GM12801 (cell line): ENCODE results near the gene RELA.

Experiments
- CTCF ChIP-seq: IDR thresholded peaks from one replicate; pipeline ENCODE4 v1.5.1; 2011; ENCODE audit warnings: control low read depth; ENCODE audit not compliant: insufficient read length; ENCODE audit errors: extremely low read depth

The RELA gene

GRCh38 chr11:65612691-65613090 is 50.0 kb downstream of the RELA start:
- TF ChIP-seq CTCF = no peak

DNA sequence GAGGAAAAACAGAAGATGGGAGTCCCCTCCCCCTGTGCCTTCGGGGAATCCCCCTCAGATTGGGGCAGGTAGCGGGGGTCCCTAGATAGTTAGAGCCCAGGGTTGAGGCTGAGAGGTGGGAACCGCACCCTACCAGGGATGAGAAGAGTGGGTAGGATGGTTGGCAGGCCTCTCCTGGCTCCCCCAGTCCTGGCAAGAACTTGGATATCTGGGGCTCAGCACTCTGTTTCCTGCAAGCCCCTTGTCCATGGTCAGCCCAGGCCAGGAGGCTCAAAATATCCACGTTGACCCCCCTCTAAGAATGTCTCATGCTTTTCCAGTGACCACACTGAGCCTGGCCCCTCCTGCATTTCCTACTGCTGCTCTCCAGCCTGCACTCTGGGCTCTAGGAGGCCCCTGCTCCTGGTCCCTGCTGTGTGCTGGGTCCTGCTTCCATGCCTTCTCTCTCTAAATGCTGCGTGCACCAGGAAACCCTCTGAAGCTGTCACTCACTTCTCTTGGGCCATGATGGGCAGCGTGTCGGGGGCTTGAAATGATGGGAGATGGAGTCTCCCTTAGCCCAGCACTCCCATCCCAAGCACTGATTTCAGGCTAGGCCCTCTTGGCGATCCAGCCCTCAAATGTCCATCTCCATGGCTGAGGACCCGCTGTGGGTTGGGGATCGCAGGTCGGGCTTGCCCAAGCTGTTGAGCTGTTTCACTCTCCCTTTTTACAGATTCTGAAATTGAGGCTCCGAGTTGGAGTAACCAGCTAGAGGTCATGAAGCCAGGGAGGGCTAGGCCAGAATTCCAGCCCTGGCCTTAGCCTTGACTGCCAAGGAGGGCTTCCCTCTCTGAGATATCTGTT is 50.7 kb downstream of the RELA start:
- TF ChIP-seq CTCF = no peak

- no peak for TF ChIP-seq CTCF
These were observed 51.5 kb downstream of the RELA start for GRCh38 chr11:65611028-65611757.

DNA sequence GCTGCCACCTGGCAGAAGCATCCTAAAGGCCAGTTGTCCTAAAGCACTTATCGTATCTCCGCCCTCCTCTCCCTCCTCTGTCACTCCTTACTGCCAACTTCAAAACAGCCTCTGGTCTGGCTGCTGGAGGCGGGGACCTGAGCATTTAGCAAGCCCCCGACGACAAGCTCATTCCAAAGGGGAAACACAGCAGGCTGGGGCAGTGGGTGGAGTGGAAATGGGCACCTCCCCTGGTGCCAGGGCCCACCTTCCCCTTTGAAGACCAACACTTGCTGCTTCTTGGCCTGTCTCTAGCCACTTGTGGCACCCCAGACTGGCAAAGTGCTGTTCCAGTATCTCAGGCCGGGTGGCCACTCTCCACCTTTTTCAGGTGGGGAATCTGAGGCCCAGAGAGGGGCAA is 52.3 kb downstream of the RELA start:
- TF ChIP-seq CTCF = no peak

DNA sequence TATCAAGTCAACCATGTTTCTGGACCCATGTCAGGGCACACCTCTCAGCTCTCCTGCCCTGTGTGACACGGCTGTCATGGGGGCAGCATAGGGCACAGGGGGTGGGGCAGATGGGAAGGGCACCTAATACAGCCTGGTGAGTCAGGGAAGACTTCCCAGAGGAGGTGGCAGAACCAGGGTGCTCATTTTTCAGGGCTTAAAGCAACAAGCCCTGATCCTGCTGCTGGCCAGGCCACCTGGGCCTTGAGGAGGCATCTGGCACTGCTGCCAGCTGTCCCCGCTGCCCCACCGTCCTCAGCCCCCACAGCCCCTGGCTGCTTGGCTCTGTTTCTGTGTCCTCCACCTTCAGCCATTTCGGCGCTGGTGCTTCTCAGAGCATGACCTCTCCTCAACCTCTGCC is 53.1 kb downstream of the RELA start:
- no peak for TF ChIP-seq CTCF

GRCh38 chr11:65609229-65609628 is 53.5 kb downstream of the RELA start:
- TF ChIP-seq CTCF = no peak

DNA sequence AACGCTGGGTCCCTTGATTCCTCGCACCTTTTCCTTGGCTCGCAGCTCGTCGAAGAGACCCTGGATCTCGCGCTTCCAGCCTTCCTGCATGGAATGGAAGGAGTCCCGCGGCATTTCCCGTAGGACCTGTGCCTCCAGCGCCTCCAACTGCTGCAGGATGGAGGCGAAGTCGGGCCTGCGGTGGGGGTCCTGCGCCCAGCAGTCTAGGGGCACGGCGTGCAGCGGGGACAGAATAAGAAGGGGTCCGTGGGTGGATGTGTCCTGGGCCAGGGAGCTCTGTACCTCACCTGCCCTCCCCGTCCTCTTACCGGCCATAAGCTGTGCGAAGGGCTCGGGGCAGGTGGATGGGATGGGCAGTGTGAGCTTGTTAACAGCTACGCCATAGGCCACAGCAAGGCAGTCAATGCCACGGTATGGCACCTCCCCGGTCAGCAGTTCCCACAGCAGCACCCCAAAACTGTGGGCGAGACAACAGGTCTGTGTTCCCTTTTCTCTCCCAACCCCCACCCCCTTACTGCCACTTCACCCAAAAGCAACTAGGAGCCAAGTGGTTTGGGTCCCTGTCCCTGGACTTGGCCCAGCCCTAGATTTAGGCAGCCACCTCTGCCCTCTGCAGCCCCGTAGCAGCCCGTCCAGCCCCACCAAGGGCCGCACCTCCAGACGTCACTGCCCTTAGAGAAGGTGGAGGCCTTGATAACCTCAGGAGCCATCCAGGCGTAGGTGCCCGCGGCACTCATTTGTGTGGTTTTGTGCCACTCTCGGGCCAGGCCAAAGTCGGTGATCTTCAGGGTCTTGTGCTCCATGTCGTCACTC is 54.9 kb downstream of the RELA start:
- TF ChIP-seq CTCF = no peak
